GM12891 (cell line): ENCODE data around the gene HTD2.

ENCODE experiments used
- POLR2A ChIP-seq: IDR thresholded peaks from 2 replicates; pipeline ENCODE4 v1.6.1; 2011; ENCODE audit warnings: low read depth, low read length, control low read depth
- POLR2AphosphoS5 ChIP-seq: IDR thresholded peaks from 2 replicates; pipeline ENCODE4 v1.6.1; 2011; ENCODE audit warnings: low read depth, low read length, control low read depth
- TAF1 ChIP-seq: IDR thresholded peaks from 2 replicates; pipeline ENCODE4 v1.6.1; 2011; ENCODE audit warnings: low read depth, low read length, control low read depth

- TF ChIP-seq POLR2A (no peak), TAF1 (no peak), POLR2AphosphoS5 (no peak)
Observed at GRCh38 chr3:58334013-58334321, 27.6 kb downstream of the HTD2 start.
